K562 (cell line): ENCODE measurements around the gene DENND2A. TPM values are rescaled to one million over a fixed set of nuclear protein-coding genes. Genes with fewer than 3 reads are reported as not detected.

Experiments
- ARID4B ChIP-seq: sonication (generic); formaldehyde crosslinking; IDR thresholded peaks from 2 replicates; pipeline ENCODE4 v1.8.0; 2022; ENCODE audit warnings: mild to moderate bottlenecking, missing genetic modification reagents
- FUS ChIP-seq: fragments of 200-400 bp; formaldehyde crosslinking; optimal IDR thresholded peaks from 2 replicates; pipeline ENCODE3; 2017; ENCODE audit warnings: low read depth, low read length
- HOXB6 ChIP-seq: fragments of 250-450 bp; sonication (Bioruptor Pico); IDR thresholded peaks from 2 replicates; pipeline ENCODE4 v1.5.1; 2022; ENCODE audit warnings: mild to moderate bottlenecking, borderline replicate concordance
- HSF4 ChIP-seq: fragments of 250-450 bp; sonication (Bioruptor Pico); IDR thresholded peaks from 2 replicates; pipeline ENCODE4 v2.1.2; 2022; ENCODE audit warnings: mild to moderate bottlenecking, moderate library complexity, borderline replicate concordance
- JUND ChIP-seq, 2 experiments: IDR thresholded peaks; 2 replicates in 1 of 2; 3 replicates in 1 of 2; pipeline ENCODE4 v1.6.1; 2011; ENCODE audit warnings: borderline replicate concordance in 2 of 2, low read depth in 2 of 2, low read length in 2 of 2, improper control_type of control experiment in 1 of 2, missing biosample characterization in 1 of 2, missing genetic modification characterization in 1 of 2, missing genetic modification reagents in 1 of 2
- KAT2B ChIP-seq: IDR thresholded peaks from one replicate; pipeline ENCODE4 v1.6.1; 2012; ENCODE audit warnings: low read depth, mild to moderate bottlenecking, control low read depth, inconsistent platforms, low read length, moderate library complexity
- L3MBTL2 ChIP-seq: fragments of 450-650 bp; IDR thresholded peaks from 2 replicates; pipeline ENCODE4 v1.6.1; 2016; ENCODE audit warnings: mild to moderate bottlenecking, moderate library complexity
- MAFF ChIP-seq: IDR thresholded peaks from 2 replicates; pipeline ENCODE4 v1.6.1; 2012; ENCODE audit warnings: low read length, improper control_type of control experiment
- NFIC ChIP-seq: fragments of 450-650 bp; IDR thresholded peaks from 2 replicates; pipeline ENCODE4 v1.6.1; 2017; ENCODE audit warnings: mild to moderate bottlenecking, inconsistent platforms
- NR2C2 ChIP-seq, 2 experiments: fragments of 200-800 bp in 1 of 2; sonication (Bioruptor generic) in 1 of 2; sonication (generic) in 1 of 2; formaldehyde crosslinking in 1 of 2; IDR thresholded peaks; 2 replicates each; pipeline versions ENCODE4 v1.6.1 to v1.8.0; 2016 to 2022; ENCODE audit warnings: mild to moderate bottlenecking in 1 of 2, missing compliant biosample characterization in 1 of 2, missing genetic modification characterization in 1 of 2, missing genetic modification reagents in 1 of 2
- RAD21 ChIP-seq, 2 experiments: fragments of 250-450 bp in 1 of 2; fragments of 450-650 bp in 1 of 2; sonication (Bioruptor Pico) in 1 of 2; formaldehyde crosslinking in 1 of 2; IDR thresholded peaks in 1 of 2; conservative IDR thresholded peaks in 1 of 2; 2 replicates each; pipeline versions ENCODE4 v1.4.0 to v1.8.0; 2020 to 2022; ENCODE audit warnings: mild to moderate bottlenecking in 2 of 2, moderate library complexity in 1 of 2
- ZNF12 ChIP-seq: sonication (generic); formaldehyde crosslinking; IDR thresholded peaks from 2 replicates; pipeline ENCODE4 v1.4.0; 2020; ENCODE audit warnings: mild to moderate bottlenecking, missing genetic modification reagents
- polyA plus RNA-seq, 8 experiments: library from polyadenylated mRNA; depleted of rRNA in 4 of 8; stranded (reverse) in 5 of 8; unstranded in 3 of 8; fragments of >200 nt; fragmentation: Nextera tagmentation in 2 of 8; fragmentation: Illumina TruSeq in 1 of 8; extraction: Ambion mirVana in 2 of 8; extraction: Trizol in 1 of 8; gene quantifications; 2 replicates each; pipeline versions ENCODE4 v1.2.1 to v1.2.3, GENCODE V29; 2011 to 2014; ENCODE audit warnings: inconsistent platforms in 1 of 8, missing spikeins in 1 of 8
- total RNA-seq, 7 experiments: library from RNA; depleted of rRNA in 6 of 7; stranded (reverse); fragments of >200 nt in 6 of 7; fragmentation: Illumina TruSeq in 2 of 7; extraction: Trizol in 2 of 7; gene quantifications; 2 replicates each; pipeline versions ENCODE4 v1.2.1 to v1.2.3, GENCODE V29; 2011 to 2021; ENCODE audit warnings: low replicate concordance in 1 of 7

Gene DENND2A
- total and polyA plus RNA-seq, 9 of the 15 experiments (the other 6 are each of a cell fraction or from before 2014, with no cell fraction given) = not detected

- TF ChIP-seq L3MBTL2 = peak; percentile 24; the same call in 1 of the 2 replicates
- TF ChIP-seq MAFF = peak; percentile 95
- TF ChIP-seq RAD21 (CRISPR knock-in tag; conservative IDR thresholded peaks at IDR 0.05 in 1 of 2, IDR thresholded peaks at IDR 0.05 in 1 of 2) = peak; percentile 83 to 90
- peak; percentile 33 for TF ChIP-seq NFIC
- peak; percentile 46; the same call in 1 of the 2 replicates for TF ChIP-seq JUND (IDR thresholded peaks at IDR 0.05; ENCODE audit: borderline replicate concordance, low read depth, low read length)
- peak; percentile 28; the same call in 1 of the 3 replicates for TF ChIP-seq JUND (tag; IDR thresholded peaks at IDR 0.05; ENCODE audit: borderline replicate concordance, low read depth, low read length)
- TF ChIP-seq NR2C2 (CRISPR knock-in tag; IDR thresholded peaks at IDR 0.05) = no peak
- TF ChIP-seq NR2C2 (tag; IDR thresholded peaks at IDR 0.05) = peak; percentile 85
- no peak for TF ChIP-seq ZNF12
- no peak for TF ChIP-seq HOXB6 (CRISPR knock-in tag)
- TF ChIP-seq ARID4B (CRISPR knock-in tag) = no peak
- TF ChIP-seq FUS = no peak
- TF ChIP-seq HSF4 = no peak
- TF ChIP-seq KAT2B = no peak
Observed at GRCh38 chr7:140674899-140675701, 34.5 kb upstream of the DENND2A start (continued).
